HEK293 (cell line): ENCODE measurements around the gene HYOU1.

Experiments
- CTCF ChIA-PET: fragments of 350-600 bp; formaldehyde crosslinking; extraction: SDS; loops from one replicate; lab custom pipeline; 2021; ENCODE audit warnings: antibody characterized with exemption; lab: Yijun Ruan, JAX
- POLR2A ChIA-PET: fragments of 300-600 bp; formaldehyde crosslinking; extraction: SDS; loops from one replicate; lab custom pipeline; 2020; ENCODE audit warnings: antibody characterized with exemption, inconsistent platforms; lab: Yijun Ruan, JAX
- H3K27ac ChIP-seq: fragments of 200-500 bp; sonication (Bioruptor generic); 2 replicates; pipeline ENCODE4 v1.5.1; 2014; ENCODE audit warnings: low read depth, low read length, control low read depth, inconsistent platforms; ENCODE audit errors: extremely low read depth
- H3K36me3 ChIP-seq, 2 experiments: fragments of 200-500 bp in 1 of 2; sonication (Bioruptor generic) in 1 of 2; 1 replicate in 1 of 2; 2 replicates in 1 of 2; pipeline ENCODE4 v1.5.1; 2014 to 2017; ENCODE audit warnings: inconsistent platforms in 2 of 2, low read length in 2 of 2; ENCODE audit not compliant: control insufficient read depth in 2 of 2, insufficient read depth in 1 of 2
- H3K4me1 ChIP-seq: fragments of 200-500 bp; sonication (Bioruptor generic); 2 replicates; pipeline ENCODE4 v1.5.1; 2014; ENCODE audit warnings: mild to moderate bottlenecking, low read length, inconsistent platforms; ENCODE audit not compliant: control insufficient read depth, insufficient read depth
- H3K4me3 ChIP-seq: 2 replicates; pipeline ENCODE4 v1.5.1; 2011; ENCODE audit warnings: low read depth, mild to moderate bottlenecking, control low read depth, low read length, moderate library complexity
- H3K9me3 ChIP-seq: fragments of 200-500 bp; sonication (Bioruptor generic); 2 replicates; pipeline ENCODE4 v1.5.1; 2014; ENCODE audit warnings: low read depth, low read length, inconsistent platforms; ENCODE audit not compliant: control insufficient read depth, insufficient read depth
- FEZF1 ChIP-seq: fragments of 450-650 bp; formaldehyde crosslinking; IDR thresholded peaks from 2 replicates; pipeline ENCODE4 v1.5.1; 2016; ENCODE audit warnings: missing biosample characterization, missing genetic modification characterization
- GLIS1 ChIP-seq: fragments of 450-650 bp; formaldehyde crosslinking; IDR thresholded peaks from 2 replicates; pipeline ENCODE4 v1.5.1; 2016; ENCODE audit warnings: missing biosample characterization, missing genetic modification characterization
- SCRT2 ChIP-seq: fragments of 450-650 bp; formaldehyde crosslinking; IDR thresholded peaks from 2 replicates; pipeline ENCODE4 v1.5.1; 2016; ENCODE audit warnings: missing biosample characterization, missing genetic modification characterization
- YY2 ChIP-seq: fragments of 450-650 bp; formaldehyde crosslinking; IDR thresholded peaks from 2 replicates; pipeline ENCODE4 v1.5.1; 2016; ENCODE audit warnings: missing biosample characterization, missing genetic modification characterization
- ZBTB17 ChIP-seq: fragments of 450-650 bp; formaldehyde crosslinking; IDR thresholded peaks from 2 replicates; pipeline ENCODE4 v1.5.1; 2016; ENCODE audit warnings: missing biosample characterization, missing genetic modification characterization
- ZBTB20 ChIP-seq: fragments of 450-650 bp; formaldehyde crosslinking; IDR thresholded peaks from 2 replicates; pipeline ENCODE4 v1.5.1; 2016; ENCODE audit warnings: missing biosample characterization, missing genetic modification characterization
- ZIC2 ChIP-seq: fragments of 450-650 bp; formaldehyde crosslinking; IDR thresholded peaks from 2 replicates; pipeline ENCODE4 v1.5.1; 2016; ENCODE audit warnings: missing biosample characterization, missing genetic modification characterization
- ZNF114 ChIP-seq: fragments of 450-650 bp; formaldehyde crosslinking; IDR thresholded peaks from 2 replicates; pipeline ENCODE4 v1.5.0; 2017; ENCODE audit warnings: missing biosample characterization, missing genetic modification characterization
- ZNF133 ChIP-seq: fragments of 450-650 bp; formaldehyde crosslinking; IDR thresholded peaks from 2 replicates; pipeline ENCODE4 v1.5.1; 2016; ENCODE audit warnings: missing biosample characterization, missing genetic modification characterization
- ZNF146 ChIP-seq: fragments of 450-650 bp; formaldehyde crosslinking; IDR thresholded peaks from 2 replicates; pipeline ENCODE4 v1.5.1; 2016; ENCODE audit warnings: missing biosample characterization, missing genetic modification characterization
- ZNF174 ChIP-seq: fragments of 450-650 bp; formaldehyde crosslinking; IDR thresholded peaks from 2 replicates; pipeline ENCODE4 v1.5.0; 2017; ENCODE audit warnings: missing biosample characterization, mild to moderate bottlenecking, missing genetic modification characterization
- ZNF175 ChIP-seq: fragments of 450-650 bp; formaldehyde crosslinking; IDR thresholded peaks from 2 replicates; pipeline ENCODE4 v1.5.1; 2016; ENCODE audit warnings: missing biosample characterization, missing genetic modification characterization
- ZNF223 ChIP-seq: fragments of 450-650 bp; formaldehyde crosslinking; IDR thresholded peaks from 2 replicates; pipeline ENCODE4 v1.5.1; 2016; ENCODE audit warnings: missing biosample characterization, missing genetic modification characterization
- ZNF239 ChIP-seq: fragments of 450-650 bp; formaldehyde crosslinking; IDR thresholded peaks from 2 replicates; pipeline ENCODE4 v1.5.1; 2016; ENCODE audit warnings: missing biosample characterization, missing genetic modification characterization
- ZNF335 ChIP-seq: fragments of 450-650 bp; formaldehyde crosslinking; conservative IDR thresholded peaks from 2 replicates; pipeline ENCODE4 v1.5.1; 2016; ENCODE audit warnings: missing biosample characterization, missing genetic modification characterization
- ZNF341 ChIP-seq: fragments of 450-650 bp; formaldehyde crosslinking; IDR thresholded peaks from 2 replicates; pipeline ENCODE4; 2016; ENCODE audit warnings: low read depth, missing biosample characterization, missing genetic modification characterization
- ZNF423 ChIP-seq: fragments of 450-650 bp; formaldehyde crosslinking; IDR thresholded peaks from 2 replicates; pipeline ENCODE4 v1.5.1; 2016; ENCODE audit warnings: missing biosample characterization, missing genetic modification characterization
- ZNF544 ChIP-seq: fragments of 450-650 bp; formaldehyde crosslinking; IDR thresholded peaks from 2 replicates; pipeline ENCODE4 v1.5.0; 2017; ENCODE audit warnings: missing biosample characterization, missing genetic modification characterization
- ZNF596 ChIP-seq: fragments of 450-650 bp; IDR thresholded peaks from 2 replicates; pipeline ENCODE4 v1.5.0; 2018; ENCODE audit warnings: missing biosample characterization, mild to moderate bottlenecking, missing genetic modification characterization, moderate library complexity
- ZNF654 ChIP-seq: fragments of 450-650 bp; formaldehyde crosslinking; IDR thresholded peaks from 2 replicates; pipeline ENCODE4 v1.5.1; 2016; ENCODE audit warnings: low read depth, missing biosample characterization, missing genetic modification characterization
- ZNF658 ChIP-seq: fragments of 450-650 bp; formaldehyde crosslinking; IDR thresholded peaks from 2 replicates; pipeline ENCODE4; 2016; ENCODE audit warnings: missing biosample characterization, missing genetic modification characterization
- ZNF707 ChIP-seq: fragments of 450-650 bp; formaldehyde crosslinking; IDR thresholded peaks from 2 replicates; pipeline ENCODE4 v1.5.1; 2016; ENCODE audit warnings: missing biosample characterization, missing genetic modification characterization
- ZNF785 ChIP-seq: fragments of 450-650 bp; formaldehyde crosslinking; IDR thresholded peaks from 2 replicates; pipeline ENCODE4 v1.5.1; 2016; ENCODE audit warnings: missing biosample characterization, missing genetic modification characterization
- TF ChIP-seq, protein P1 (sequence below): fragments of 450-650 bp; IDR thresholded peaks from 2 replicates; pipeline ENCODE4 v1.5.1; 2018; ENCODE audit warnings: missing biosample characterization, missing genetic modification characterization
- TF ChIP-seq, protein P2 (sequence below): fragments of 450-650 bp; formaldehyde crosslinking; IDR thresholded peaks from 2 replicates; pipeline ENCODE4 v1.5.1; 2016; ENCODE audit warnings: missing biosample characterization, missing genetic modification characterization
- TF ChIP-seq, protein P3 (sequence below): fragments of 450-650 bp; formaldehyde crosslinking; IDR thresholded peaks from 2 replicates; pipeline ENCODE4 v1.5.1; 2017; ENCODE audit warnings: missing biosample characterization, missing genetic modification characterization
- TF ChIP-seq, protein P4 (sequence below): fragments of 450-650 bp; formaldehyde crosslinking; IDR thresholded peaks from 2 replicates; pipeline ENCODE4 v1.5.1; 2016; ENCODE audit warnings: missing biosample characterization, missing genetic modification characterization, borderline replicate concordance
- TF ChIP-seq, protein P5 (sequence below): fragments of 450-650 bp; formaldehyde crosslinking; IDR thresholded peaks from 2 replicates; pipeline ENCODE4 v1.5.1; 2016; ENCODE audit warnings: missing biosample characterization, missing genetic modification characterization

The HYOU1 gene

DNA sequence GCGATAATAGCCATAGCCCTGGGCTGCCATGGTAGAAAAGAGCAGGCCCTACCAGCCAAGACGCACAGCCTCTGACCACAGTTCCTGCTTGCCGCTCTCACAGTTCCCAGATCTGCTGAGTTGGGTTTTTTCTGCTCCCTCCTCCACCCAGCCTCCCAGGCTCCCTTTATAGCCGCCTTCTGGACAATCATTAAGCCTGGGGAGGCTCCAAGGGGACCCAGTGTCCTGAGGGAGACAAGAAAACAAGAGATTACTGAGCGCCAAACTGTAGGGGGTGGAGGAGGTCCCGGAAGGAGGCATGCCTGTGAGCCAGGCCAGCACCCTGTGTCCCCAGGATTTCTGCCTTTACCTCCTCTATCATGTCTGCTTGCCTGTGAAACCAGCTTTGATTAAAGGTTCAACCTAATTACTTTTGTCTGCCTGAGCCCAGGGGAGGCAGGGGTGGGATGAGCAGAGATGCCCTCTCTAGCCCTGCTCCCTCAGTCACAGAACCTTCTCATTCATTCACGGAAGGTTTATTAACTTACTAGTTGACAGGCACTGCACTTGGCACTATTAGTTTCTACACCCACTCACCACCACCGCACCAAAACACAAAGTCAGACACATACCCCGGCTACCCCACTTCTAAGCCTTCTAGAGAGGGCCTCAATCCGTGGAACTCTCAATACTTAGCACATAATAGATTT, 27.5 kb downstream of the HYOU1 start:
- ChIA-PET CTCF (interaction anchor here (0.6 to 1.1 kb wide), 3 partner anchors 36 to 87 kb away, joined by 3 to 4 read pairs (median 3); no protein-coding TSS in a partner anchor), POLR2A (interaction anchor here (0.6 to 2.4 kb wide), 4 partner anchors 8 to 73 kb away, joined by 3 to 10 read pairs (median 5); partner anchors contain the start of genes RPS25 and TRAPPC4)
- TF ChIP-seq ZNF175 (tag by site-specific recombination) (no peak), ZNF174 (no peak), GLIS1 (tag by site-specific recombination) (peak; percentile 83), ZNF341 (tag by site-specific recombination) (0 out of 2 replicates have a peak, but pooled peaks have one; percentile 8), FEZF1 (tag by site-specific recombination) (no peak), ZBTB17 (tag by site-specific recombination) (peak; percentile 33; the same call in 1 of the 2 replicates), ZIC2 (tag by site-specific recombination) (peak; percentile 82), ZBTB20 (no peak), ZNF223 (tag by site-specific recombination) (0 out of 2 replicates have a peak, but pooled peaks have one; percentile 45), ZNF335 (tag by site-specific recombination) (peak; percentile 94), ZNF114 (no peak), SCRT2 (no peak), ZNF596 (no peak), ZNF423 (tag by site-specific recombination) (peak; percentile 61; the same call in 1 of the 2 replicates), YY2 (tag by site-specific recombination) (no peak)
- TF ChIP-seq, protein P1, sequence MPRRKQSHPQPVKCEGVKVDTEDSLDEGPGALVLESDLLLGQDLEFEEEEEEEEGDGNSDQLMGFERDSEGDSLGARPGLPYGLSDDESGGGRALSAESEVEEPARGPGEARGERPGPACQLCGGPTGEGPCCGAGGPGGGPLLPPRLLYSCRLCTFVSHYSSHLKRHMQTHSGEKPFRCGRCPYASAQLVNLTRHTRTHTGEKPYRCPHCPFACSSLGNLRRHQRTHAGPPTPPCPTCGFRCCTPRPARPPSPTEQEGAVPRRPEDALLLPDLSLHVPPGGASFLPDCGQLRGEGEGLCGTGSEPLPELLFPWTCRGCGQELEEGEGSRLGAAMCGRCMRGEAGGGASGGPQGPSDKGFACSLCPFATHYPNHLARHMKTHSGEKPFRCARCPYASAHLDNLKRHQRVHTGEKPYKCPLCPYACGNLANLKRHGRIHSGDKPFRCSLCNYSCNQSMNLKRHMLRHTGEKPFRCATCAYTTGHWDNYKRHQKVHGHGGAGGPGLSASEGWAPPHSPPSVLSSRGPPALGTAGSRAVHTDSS (tag by site-specific recombination), result no peak
- TF ChIP-seq, protein P2, sequence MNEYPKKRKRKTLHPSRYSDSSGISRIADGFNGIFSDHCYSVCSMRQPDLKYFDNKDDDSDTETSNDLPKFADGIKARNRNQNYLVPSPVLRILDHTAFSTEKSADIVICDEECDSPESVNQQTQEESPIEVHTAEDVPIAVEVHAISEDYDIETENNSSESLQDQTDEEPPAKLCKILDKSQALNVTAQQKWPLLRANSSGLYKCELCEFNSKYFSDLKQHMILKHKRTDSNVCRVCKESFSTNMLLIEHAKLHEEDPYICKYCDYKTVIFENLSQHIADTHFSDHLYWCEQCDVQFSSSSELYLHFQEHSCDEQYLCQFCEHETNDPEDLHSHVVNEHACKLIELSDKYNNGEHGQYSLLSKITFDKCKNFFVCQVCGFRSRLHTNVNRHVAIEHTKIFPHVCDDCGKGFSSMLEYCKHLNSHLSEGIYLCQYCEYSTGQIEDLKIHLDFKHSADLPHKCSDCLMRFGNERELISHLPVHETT (tag by site-specific recombination), result no peak
- TF ChIP-seq, protein P3, sequence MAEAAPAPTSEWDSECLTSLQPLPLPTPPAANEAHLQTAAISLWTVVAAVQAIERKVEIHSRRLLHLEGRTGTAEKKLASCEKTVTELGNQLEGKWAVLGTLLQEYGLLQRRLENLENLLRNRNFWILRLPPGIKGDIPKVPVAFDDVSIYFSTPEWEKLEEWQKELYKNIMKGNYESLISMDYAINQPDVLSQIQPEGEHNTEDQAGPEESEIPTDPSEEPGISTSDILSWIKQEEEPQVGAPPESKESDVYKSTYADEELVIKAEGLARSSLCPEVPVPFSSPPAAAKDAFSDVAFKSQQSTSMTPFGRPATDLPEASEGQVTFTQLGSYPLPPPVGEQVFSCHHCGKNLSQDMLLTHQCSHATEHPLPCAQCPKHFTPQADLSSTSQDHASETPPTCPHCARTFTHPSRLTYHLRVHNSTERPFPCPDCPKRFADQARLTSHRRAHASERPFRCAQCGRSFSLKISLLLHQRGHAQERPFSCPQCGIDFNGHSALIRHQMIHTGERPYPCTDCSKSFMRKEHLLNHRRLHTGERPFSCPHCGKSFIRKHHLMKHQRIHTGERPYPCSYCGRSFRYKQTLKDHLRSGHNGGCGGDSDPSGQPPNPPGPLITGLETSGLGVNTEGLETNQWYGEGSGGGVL (tag by site-specific recombination), result 0 out of 2 replicates have a peak, but pooled peaks have one; percentile 14
- peak overlapping the region; percentile 82 for H3K4me3 ChIP-seq
- peaks cover 0 to 47% of the 10 kb centered on the region in 2 experiments; a peak in 1 of 3 replicates for H3K36me3 ChIP-seq
- H3K4me1 ChIP-seq, result no peaks in the 10 kb centered on the region
- no peaks in the 10 kb centered on the region for H3K9me3 ChIP-seq
- H3K27ac ChIP-seq, result peak overlapping the region; percentile 83; the same call in 1 of the 2 replicates

DNA sequence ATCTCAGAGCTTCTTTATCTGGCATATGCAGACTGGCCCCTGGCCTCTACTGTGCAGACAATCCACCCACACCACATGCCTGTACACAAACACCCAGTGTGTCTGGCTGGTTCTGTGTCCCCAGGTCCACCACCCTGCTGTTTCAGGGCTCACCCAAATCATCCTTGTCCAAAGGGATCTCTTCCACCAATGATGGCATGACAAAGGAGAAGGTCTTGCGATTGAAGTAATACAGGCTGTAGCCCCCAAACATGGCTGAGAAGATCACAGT, 28.0 kb downstream of the HYOU1 start:
- POLR2A ChIA-PET, result interaction anchor here (1.3 kb wide), 1 partner anchor 11 kb away, joined by 5 read pairs; the partner anchor contains the start of genes RPS25 and TRAPPC4
- Histone ChIP-seq H3K36me3 (peaks cover 0 to 52% of the 10 kb centered on the region in 2 experiments; a peak in 1 of 3 replicates), H3K4me1 (no peaks in the 10 kb centered on the region), H3K9me3 (no peaks in the 10 kb centered on the region), H3K4me3 (no peak overlapping the region), H3K27ac (no peak overlapping the region)
- CTCF ChIA-PET, result interaction anchor here (0.6 kb wide), 1 partner anchor 36 kb away, joined by 4 read pairs; no protein-coding TSS in a partner anchor
- TF ChIP-seq, protein P4, sequence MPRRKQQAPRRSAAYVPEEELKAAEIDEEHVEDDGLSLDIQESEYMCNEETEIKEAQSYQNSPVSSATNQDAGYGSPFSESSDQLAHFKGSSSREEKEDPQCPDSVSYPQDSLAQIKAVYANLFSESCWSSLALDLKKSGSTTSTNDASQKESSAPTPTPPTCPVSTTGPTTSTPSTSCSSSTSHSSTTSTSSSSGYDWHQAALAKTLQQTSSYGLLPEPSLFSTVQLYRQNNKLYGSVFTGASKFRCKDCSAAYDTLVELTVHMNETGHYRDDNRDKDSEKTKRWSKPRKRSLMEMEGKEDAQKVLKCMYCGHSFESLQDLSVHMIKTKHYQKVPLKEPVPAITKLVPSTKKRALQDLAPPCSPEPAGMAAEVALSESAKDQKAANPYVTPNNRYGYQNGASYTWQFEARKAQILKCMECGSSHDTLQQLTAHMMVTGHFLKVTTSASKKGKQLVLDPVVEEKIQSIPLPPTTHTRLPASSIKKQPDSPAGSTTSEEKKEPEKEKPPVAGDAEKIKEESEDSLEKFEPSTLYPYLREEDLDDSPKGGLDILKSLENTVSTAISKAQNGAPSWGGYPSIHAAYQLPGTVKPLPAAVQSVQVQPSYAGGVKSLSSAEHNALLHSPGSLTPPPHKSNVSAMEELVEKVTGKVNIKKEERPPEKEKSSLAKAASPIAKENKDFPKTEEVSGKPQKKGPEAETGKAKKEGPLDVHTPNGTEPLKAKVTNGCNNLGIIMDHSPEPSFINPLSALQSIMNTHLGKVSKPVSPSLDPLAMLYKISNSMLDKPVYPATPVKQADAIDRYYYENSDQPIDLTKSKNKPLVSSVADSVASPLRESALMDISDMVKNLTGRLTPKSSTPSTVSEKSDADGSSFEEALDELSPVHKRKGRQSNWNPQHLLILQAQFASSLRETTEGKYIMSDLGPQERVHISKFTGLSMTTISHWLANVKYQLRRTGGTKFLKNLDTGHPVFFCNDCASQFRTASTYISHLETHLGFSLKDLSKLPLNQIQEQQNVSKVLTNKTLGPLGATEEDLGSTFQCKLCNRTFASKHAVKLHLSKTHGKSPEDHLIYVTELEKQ (tag by site-specific recombination), result no peak
- TF ChIP-seq ZNF707 (tag by site-specific recombination) (no peak), ZNF146 (tag by site-specific recombination) (no peak), ZNF658 (tag by site-specific recombination) (no peak), ZNF133 (tag by site-specific recombination) (no peak), ZNF239 (tag by site-specific recombination) (no peak), ZNF785 (no peak), ZNF654 (tag by site-specific recombination) (no peak), ZNF544 (tag by site-specific recombination) (no peak), ZIC2 (tag by site-specific recombination) (no peak)
- TF ChIP-seq, protein P5, sequence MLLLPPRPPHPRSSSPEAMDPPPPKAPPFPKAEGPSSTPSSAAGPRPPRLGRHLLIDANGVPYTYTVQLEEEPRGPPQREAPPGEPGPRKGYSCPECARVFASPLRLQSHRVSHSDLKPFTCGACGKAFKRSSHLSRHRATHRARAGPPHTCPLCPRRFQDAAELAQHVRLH (tag by site-specific recombination), result no peak
